Measurements from ENCODE around the gene DDX6. TPM values are rescaled to one million over a fixed set of nuclear protein-coding genes. Genes with fewer than 3 reads are reported as not detected.

The DDX6 gene
- total RNA-seq, 2 experiments from 2014 or later = 274 to 279 TPM

DNA sequence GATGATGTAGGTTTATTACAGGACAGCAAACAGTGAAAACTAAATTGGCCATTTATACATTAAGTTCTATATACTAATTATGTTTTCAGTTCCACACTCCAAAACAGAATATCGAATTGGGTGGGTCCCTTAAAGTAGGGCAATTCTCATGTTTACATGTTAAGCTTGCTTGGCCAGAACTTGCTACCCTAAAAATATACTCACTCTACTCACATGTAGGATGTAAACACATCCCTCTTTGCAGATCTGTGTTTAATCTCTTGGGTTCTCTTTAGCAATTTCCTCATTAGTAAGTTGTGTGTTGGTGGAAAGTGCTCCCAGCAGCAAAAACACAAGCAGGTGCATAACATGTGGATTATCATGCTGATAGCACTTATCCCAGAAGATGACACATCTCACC lies 22.6 kb upstream of the DDX6 start:
- no peaks in the 10 kb centered on the region for H3K36me3 Mint-ChIP-seq (ENCODE audit: low read depth)
- DNase-seq = no peak
- intact Hi-C loops (cut with micrococcal nuclease) = no loop called here
- H3K27ac Mint-ChIP-seq = no peak overlapping the region
- CTCF ChIA-PET = interaction anchor here (0.6 to 0.7 kb wide), 2 partner anchors 8 to 57 kb away, joined by 3 read pairs; no protein-coding TSS in a partner anchor
- no peaks in the 10 kb centered on the region for H3K9me3 Mint-ChIP-seq
- H3K4me3 Mint-ChIP-seq = no peak overlapping the region
- peaks cover 4% of the 10 kb centered on the region for H3K4me1 Mint-ChIP-seq (ENCODE audit: low read depth)
- no peaks in the 10 kb centered on the region for H3K27me3 Mint-ChIP-seq (ENCODE audit: low read depth)

DNA sequence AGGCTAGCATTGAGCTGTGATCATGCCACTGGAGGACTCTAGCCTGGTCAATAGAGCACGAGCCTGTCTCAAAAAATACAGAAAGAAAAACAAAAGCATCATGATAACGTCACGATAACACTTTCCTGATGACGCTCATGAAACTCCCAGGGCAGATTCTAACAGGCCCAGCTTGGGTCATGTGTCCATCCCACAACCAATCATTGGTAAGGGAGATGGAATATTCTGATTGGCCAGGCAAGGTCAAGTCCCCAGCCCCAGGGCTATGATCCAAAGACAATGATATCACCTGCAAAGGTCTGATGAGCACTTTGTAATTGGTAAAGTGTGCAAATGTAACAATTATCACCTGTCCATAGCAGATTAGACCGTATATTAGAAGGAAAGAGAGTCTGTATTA lies 21.5 kb upstream of the DDX6 start:
- Mint-ChIP-seq H3K27ac (no peak overlapping the region), H3K4me1 (ENCODE audit: low read depth) (peaks cover 12% of the 10 kb centered on the region), H3K27me3 (ENCODE audit: low read depth) (no peaks in the 10 kb centered on the region), H3K36me3 (ENCODE audit: low read depth) (no peaks in the 10 kb centered on the region), H3K9me3 (no peaks in the 10 kb centered on the region), H3K4me3 (no peak overlapping the region)
- CTCF ChIA-PET = interaction anchor here (0.6 kb wide), 1 partner anchor 67 kb away, joined by 4 read pairs; no protein-coding TSS in a partner anchor
- intact Hi-C loops (cut with micrococcal nuclease) = no loop called here
- DNase-seq = no peak

DNA sequence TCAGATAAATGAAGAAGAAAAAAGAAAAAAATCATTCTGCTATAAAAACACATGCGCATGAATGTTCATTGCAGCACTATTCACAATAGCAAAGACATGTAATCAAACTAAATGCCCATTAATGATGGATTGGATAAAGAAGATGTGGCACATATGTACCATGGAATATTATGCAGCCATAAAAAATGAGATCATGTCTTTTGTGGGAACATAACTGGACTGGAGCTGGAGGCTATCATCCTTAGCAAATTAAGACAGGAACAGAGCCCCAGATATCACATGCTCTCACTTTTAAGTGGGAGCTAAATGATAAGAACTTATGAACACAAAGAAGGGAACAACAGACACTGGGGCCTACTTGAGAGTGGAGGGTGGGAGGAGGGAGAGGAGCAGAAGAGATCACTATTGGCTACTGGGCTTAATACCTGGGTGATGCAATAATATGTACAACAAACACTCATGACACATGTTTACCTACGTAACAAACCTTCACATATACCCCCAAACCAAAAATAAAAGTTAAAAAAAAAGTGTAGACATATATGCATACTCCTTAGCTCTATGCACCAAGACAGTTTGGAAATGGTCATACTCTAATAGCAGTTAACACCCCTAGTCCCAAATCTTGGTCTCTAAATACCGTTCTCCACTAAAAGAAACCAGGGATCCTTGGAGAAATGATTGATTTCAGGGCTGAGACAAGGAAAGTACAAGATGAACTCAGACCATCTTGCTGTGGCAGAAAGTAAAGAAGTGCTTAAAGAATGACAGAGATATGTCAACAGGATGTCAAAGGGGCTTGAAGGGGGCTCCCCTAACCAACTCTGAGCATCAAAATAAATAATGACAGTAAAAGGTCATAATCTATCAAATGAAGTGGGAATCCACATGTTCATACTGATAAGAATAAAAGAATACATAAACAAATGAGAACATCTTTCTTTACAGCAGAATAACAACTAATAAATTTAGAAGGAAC lies 17.1 kb upstream of the DDX6 start:
- DNase-seq = no peak
- Mint-ChIP-seq H3K27ac (no peak overlapping the region), H3K9me3 (no peaks in the 10 kb centered on the region), H3K4me1 (ENCODE audit: low read depth) (peaks cover 12% of the 10 kb centered on the region), H3K4me3 (no peak overlapping the region), H3K36me3 (ENCODE audit: low read depth) (no peaks in the 10 kb centered on the region), H3K27me3 (ENCODE audit: low read depth) (no peaks in the 10 kb centered on the region)
- intact Hi-C loops (cut with micrococcal nuclease) = no loop called here
- CTCF ChIA-PET = interaction anchor here (1.0 kb wide), 1 partner anchor 11 kb away, joined by 3 read pairs; no protein-coding TSS in a partner anchor

- H3K36me3 Mint-ChIP-seq (ENCODE audit: low read depth) = no peaks in the 10 kb centered on the region
- intact Hi-C loops (cut with micrococcal nuclease) = no loop called here
- no peak overlapping the region for H3K4me3 Mint-ChIP-seq
- no peaks in the 10 kb centered on the region for H3K9me3 Mint-ChIP-seq
- peaks cover 10% of the 10 kb centered on the region for H3K4me1 Mint-ChIP-seq (ENCODE audit: low read depth)
- no peak for DNase-seq
- H3K27me3 Mint-ChIP-seq (ENCODE audit: low read depth) = no peaks in the 10 kb centered on the region
- no peak overlapping the region for H3K27ac Mint-ChIP-seq
- CTCF ChIA-PET = interaction anchor here (0.6 kb wide), 1 partner anchor 150 kb away, joined by 3 read pairs; the partner anchor contains the start of gene UPK2
Observed at GRCh38 chr11:118806400-118806799, 15.4 kb upstream of the DDX6 start.

DNA sequence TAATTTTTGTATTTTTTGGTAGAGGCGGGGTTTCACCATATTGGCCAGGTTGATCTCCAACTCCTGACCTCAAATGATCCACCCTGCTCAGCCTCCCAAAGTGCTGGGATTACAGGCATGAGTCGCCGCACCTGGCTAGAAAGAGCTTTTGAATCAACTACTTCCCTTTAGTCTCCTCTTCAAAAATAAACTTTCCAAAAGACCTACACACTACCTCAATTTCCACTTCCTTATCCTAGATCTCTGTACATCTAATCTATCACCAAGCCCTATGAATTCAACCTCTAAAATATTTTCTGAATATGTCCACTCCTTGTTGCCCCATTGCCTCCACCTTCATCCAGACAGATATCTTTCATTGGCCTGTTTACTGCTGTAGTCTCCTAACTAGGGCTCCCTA lies 13.1 kb upstream of the DDX6 start:
- H3K9me3 Mint-ChIP-seq = no peaks in the 10 kb centered on the region
- DNase-seq = no peak
- peaks cover 10% of the 10 kb centered on the region for H3K4me1 Mint-ChIP-seq (ENCODE audit: low read depth)
- H3K4me3 Mint-ChIP-seq = no peak overlapping the region
- no peaks in the 10 kb centered on the region for H3K36me3 Mint-ChIP-seq (ENCODE audit: low read depth)
- no peak overlapping the region for H3K27ac Mint-ChIP-seq
- intact Hi-C loops (cut with micrococcal nuclease) = no loop called here
- no peaks in the 10 kb centered on the region for H3K27me3 Mint-ChIP-seq (ENCODE audit: low read depth)
- CTCF ChIA-PET = no interaction called here

GRCh38 chr11:118799372-118799771 lies 8.4 kb upstream of the DDX6 start:
- Mint-ChIP-seq H3K27ac (no peak overlapping the region), H3K9me3 (no peaks in the 10 kb centered on the region), H3K4me3 (no peak overlapping the region), H3K36me3 (ENCODE audit: low read depth) (no peaks in the 10 kb centered on the region), H3K27me3 (ENCODE audit: low read depth) (no peaks in the 10 kb centered on the region), H3K4me1 (ENCODE audit: low read depth) (no peaks in the 10 kb centered on the region)
- CTCF ChIA-PET = interaction anchor here (0.6 to 1.5 kb wide), 4 partner anchors 11 to 539 kb away, joined by 3 to 4 read pairs (median 4); no protein-coding TSS in a partner anchor
- intact Hi-C loops (cut with micrococcal nuclease) = no loop called here
- DNase-seq = no peak

GRCh38 chr11:118797510-118797909 lies 6.5 kb upstream of the DDX6 start:
- Mint-ChIP-seq H3K4me3 (no peak overlapping the region), H3K36me3 (ENCODE audit: low read depth) (peaks cover 5% of the 10 kb centered on the region), H3K4me1 (ENCODE audit: low read depth) (peaks cover 7% of the 10 kb centered on the region), H3K27ac (no peak overlapping the region), H3K27me3 (ENCODE audit: low read depth) (no peaks in the 10 kb centered on the region), H3K9me3 (no peaks in the 10 kb centered on the region)
- DNase-seq = no peak
- intact Hi-C loops (cut with micrococcal nuclease) = no loop called here
- CTCF ChIA-PET = interaction anchor here (0.5 to 0.7 kb wide), 2 partner anchors 8 to 81 kb away, joined by 3 read pairs; no protein-coding TSS in a partner anchor

- peak; percentile 84 for DNase-seq
- H3K27ac Mint-ChIP-seq = peak overlapping the region; percentile 98
- H3K4me3 Mint-ChIP-seq = peak overlapping the region; percentile 99
- intact Hi-C loops (cut with micrococcal nuclease) = loop anchor here (1.0 to 5.0 kb wide), 3 partner anchors 49 to 356 kb away; partner anchors contain the start of genes CENATAC and KMT2A
- H3K9me3 Mint-ChIP-seq = no peaks in the 10 kb centered on the region
- CTCF ChIA-PET = interaction anchor here (0.6 to 7.7 kb wide), 13 partner anchors 9 to 135 kb away, joined by 3 to 76 read pairs (median 6); partner anchors contain the start of gene CXCR5
- peaks cover 31% of the 10 kb centered on the region for H3K36me3 Mint-ChIP-seq (ENCODE audit: low read depth)
- H3K4me1 Mint-ChIP-seq (ENCODE audit: low read depth) = peaks cover 7% of the 10 kb centered on the region
- H3K27me3 Mint-ChIP-seq (ENCODE audit: low read depth) = no peaks in the 10 kb centered on the region
Observed at GRCh38 chr11:118792570-118793124, 1.7 kb upstream of the DDX6 start.

GRCh38 chr11:118791961-118792569 lies 1.1 kb upstream of the DDX6 start:
- Mint-ChIP-seq H3K36me3 (ENCODE audit: low read depth) (peaks cover 35% of the 10 kb centered on the region), H3K27ac (peak overlapping the region; percentile 98), H3K4me1 (ENCODE audit: low read depth) (peaks cover 12% of the 10 kb centered on the region), H3K9me3 (no peaks in the 10 kb centered on the region), H3K4me3 (peak overlapping the region; percentile 99), H3K27me3 (ENCODE audit: low read depth) (no peaks in the 10 kb centered on the region)
- CTCF ChIA-PET = interaction anchor here (0.6 to 7.7 kb wide), 17 partner anchors 10 to 162 kb away, joined by 3 to 76 read pairs (median 6); partner anchors contain the start of genes BCL9L and CXCR5
- peak; percentile 49 for DNase-seq
- intact Hi-C loops (cut with micrococcal nuclease) = loop anchor here (1.0 to 5.0 kb wide), 5 partner anchors 49 to 355 kb away; partner anchors contain the start of genes CENATAC, KMT2A, RPS25 and TRAPPC4

DNA sequence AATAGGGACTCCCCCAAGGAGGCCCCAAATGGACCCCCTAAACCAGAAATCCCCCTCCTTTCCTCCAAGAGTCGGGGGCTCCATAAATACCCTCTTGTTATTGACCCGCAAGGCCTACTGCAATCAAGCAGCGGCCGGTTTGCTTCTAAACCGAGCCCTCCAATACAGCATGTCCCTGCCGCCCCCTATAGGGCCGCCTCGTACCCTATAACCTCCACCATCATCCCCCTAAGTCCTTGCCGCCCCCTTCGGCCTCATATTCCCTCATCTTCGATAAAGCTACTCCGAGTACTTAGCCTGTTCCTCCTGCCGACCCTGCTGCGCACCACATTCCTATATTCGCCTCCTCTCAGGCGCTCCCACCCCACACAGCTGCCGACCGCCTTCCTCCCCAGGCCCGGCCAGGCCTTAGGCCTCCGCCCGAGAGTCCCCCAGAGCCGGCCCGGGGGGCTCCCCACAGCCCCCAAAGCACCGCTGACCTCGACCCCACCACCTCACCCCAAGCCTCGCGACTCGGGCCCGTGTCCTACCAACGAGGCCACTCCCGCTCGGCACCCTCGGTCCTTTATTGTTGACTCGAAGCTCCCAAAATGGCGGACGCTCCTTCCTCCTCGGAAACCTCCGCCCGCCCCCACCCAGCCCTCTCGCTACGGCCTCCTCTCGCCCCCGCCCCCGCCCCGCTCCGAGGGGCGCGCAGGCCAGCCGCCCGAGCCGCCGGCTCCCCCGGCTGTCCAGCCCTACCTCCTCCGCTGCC lies 430 bp downstream of the DDX6 start:
- peak overlapping the region; percentile 98 for H3K27ac Mint-ChIP-seq
- H3K4me3 Mint-ChIP-seq = peak overlapping the region; percentile 99
- H3K4me1 Mint-ChIP-seq (ENCODE audit: low read depth) = peaks cover 28% of the 10 kb centered on the region
- CTCF ChIA-PET = interaction anchor here (0.8 to 7.7 kb wide), 15 partner anchors 24 to 164 kb away, joined by 3 to 76 read pairs (median 7); partner anchors contain the start of gene CXCR5
- intact Hi-C loops (cut with micrococcal nuclease) = loop anchor here (1.0 to 5.0 kb wide), 9 partner anchors 80 to 240 kb away; partner anchors contain the start of genes CENATAC, CXCR5, RPS25 and SLC37A4
- peak; percentile 73 for DNase-seq
- no peaks in the 10 kb centered on the region for H3K27me3 Mint-ChIP-seq (ENCODE audit: low read depth)
- no peaks in the 10 kb centered on the region for H3K9me3 Mint-ChIP-seq
- peaks cover 45% of the 10 kb centered on the region for H3K36me3 Mint-ChIP-seq (ENCODE audit: low read depth)
